ENCODE results near the gene ZFAND4. TPM values are rescaled to one million over a fixed set of nuclear protein-coding genes. Genes with fewer than 3 reads are reported as not detected.

Gene ZFAND4
- total and polyA plus RNA-seq, 10 of the 15 experiments (the other 5 are each of a cell fraction or from before 2014, with no cell fraction given): 4.7 to 20.8 (median 12.8) TPM

- TF ChIP-seq BCL3 (IDR thresholded peaks at IDR 0.05; ENCODE audit: borderline replicate concordance, insufficient read depth, low read depth, low read length, poor library complexity, severe bottlenecking) (peak; percentile 68), STAT1 (conservative IDR thresholded peaks at IDR 0.05) (no peak), SRF (IDR thresholded peaks at IDR 0.05; ENCODE audit: low read depth in 2 of 2, low read length in 2 of 2) (peak in 1 of 2 experiments; percentile 74; a peak in 2 of 4 replicates), EP300 (IDR thresholded peaks at IDR 0.05; ENCODE audit: borderline replicate concordance in 1 of 2, control insufficient read depth in 1 of 2, low read depth in 2 of 2, low read length in 2 of 2) (peak; percentile 19 to 49; a peak in 2 of 4 replicates), POLR2A (IDR thresholded peaks at IDR 0.05; ENCODE audit: low read depth, low read length) (peak; percentile 84), TAF1 (IDR thresholded peaks at IDR 0.05; ENCODE audit: borderline replicate concordance, low read depth, low read length) (peak; percentile 35; the same call in 1 of the 2 replicates), GATAD2B (conservative IDR thresholded peaks at IDR 0.05; ENCODE audit: low read depth) (peak; percentile 90), USF2 (IDR thresholded peaks at IDR 0.05; ENCODE audit: borderline replicate concordance, low read depth, low read length) (peak; percentile 99), KLF5 (IDR thresholded peaks at IDR 0.05; ENCODE audit: partially characterized antibody) (peak; percentile 79), ZNF24 (IDR thresholded peaks at IDR 0.05) (no peak), MTA2 (IDR thresholded peaks at IDR 0.05; ENCODE audit: low read depth) (no peak), ESRRA (IDR thresholded peaks at IDR 0.05; ENCODE audit: low read length) (no peak), SMARCA5 (IDR thresholded peaks at IDR 0.05) (peak; percentile 55; the same call in 1 of the 2 replicates), E2F4 (IDR thresholded peaks at IDR 0.05; ENCODE audit: low read depth, low read length) (no peak), RUNX3 (IDR thresholded peaks at IDR 0.05; ENCODE audit: low read length) (0 out of 2 replicates have a peak, but pooled peaks have one; percentile 24), DPF2 (IDR thresholded peaks at IDR 0.05) (peak; percentile 86), IRF5 (IDR thresholded peaks at IDR 0.05; ENCODE audit: borderline replicate concordance) (no peak), GABPA (IDR thresholded peaks at IDR 0.05; ENCODE audit: low read depth) (no peak), TBL1XR1 (IDR thresholded peaks at IDR 0.05; ENCODE audit: low read depth, low read length) (peak; percentile 81; the same call in 1 of the 2 replicates), RELA (IDR thresholded peaks at IDR 0.05; ENCODE audit: borderline replicate concordance, partially characterized antibody) (peak; percentile 94), BMI1 (IDR thresholded peaks at IDR 0.05; ENCODE audit: borderline replicate concordance) (peak; percentile 93), EGR1 (IDR thresholded peaks at IDR 0.05; ENCODE audit: borderline replicate concordance in 1 of 2, low read depth in 2 of 2, low read length in 2 of 2) (peak; percentile 81 to 85), ZSCAN29 (IDR thresholded peaks at IDR 0.05) (no peak), RAD51 (IDR thresholded peaks at IDR 0.05) (peak; percentile 99)
Observed at GRCh38 chr10:45594276-45595157, 78.1 kb downstream of the ZFAND4 start (continued).
